WTC11 (cell line): Measurements from ENCODE around the gene ARHGEF19.

Experiments used
- CREM ChIP-seq: sonication (generic); formaldehyde crosslinking; IDR thresholded peaks from 2 replicates; pipeline ENCODE4 v1.8.1; 2022; ENCODE audit warnings: mild to moderate bottlenecking, missing genetic modification reagents, moderate library complexity
- CTCF ChIP-seq: fragments of 200-600 bp; IDR thresholded peaks from 2 replicates; pipeline ENCODE4 v1.8.0; 2022; ENCODE audit warnings: antibody characterized with exemption
- FOXP1 ChIP-seq: sonication (generic); formaldehyde crosslinking; IDR thresholded peaks from 2 replicates; pipeline ENCODE4 v1.8.0; 2022; ENCODE audit warnings: missing genetic modification reagents, mild to moderate bottlenecking, moderate library complexity, borderline replicate concordance
- FOXP4 ChIP-seq: sonication (generic); formaldehyde crosslinking; IDR thresholded peaks from 2 replicates; pipeline ENCODE4 v1.8.0; 2022; ENCODE audit warnings: mild to moderate bottlenecking, missing genetic modification reagents
- JUN ChIP-seq: sonication (generic); formaldehyde crosslinking; IDR thresholded peaks from 2 replicates; pipeline ENCODE4 v1.8.0; 2023; ENCODE audit warnings: mild to moderate bottlenecking, missing genetic modification reagents
- MAX ChIP-seq: sonication (generic); formaldehyde crosslinking; IDR thresholded peaks from 2 replicates; pipeline ENCODE4 v1.8.0; 2022; ENCODE audit warnings: mild to moderate bottlenecking, missing genetic modification reagents
- TP53 ChIP-seq: sonication (generic); formaldehyde crosslinking; IDR thresholded peaks from 2 replicates; pipeline ENCODE4 v1.8.1; 2023; ENCODE audit warnings: mild to moderate bottlenecking, missing genetic modification reagents
- ZNF423 ChIP-seq: fragments of 250-450 bp; sonication (Bioruptor Pico); IDR thresholded peaks from 2 replicates; pipeline ENCODE4 v2.1.2; 2022; ENCODE audit warnings: mild to moderate bottlenecking, moderate library complexity

- no peak for TF ChIP-seq CTCF
- no peak for TF ChIP-seq ZNF423 (CRISPR knock-in tag)
- no peak for TF ChIP-seq TP53
- TF ChIP-seq JUN, result no peak
- TF ChIP-seq CREM (CRISPR knock-in tag), result no peak
- no peak for TF ChIP-seq FOXP4 (CRISPR knock-in tag)
- no peak for TF ChIP-seq FOXP1 (CRISPR knock-in tag)
- TF ChIP-seq MAX (CRISPR knock-in tag), result no peak
Measured at GRCh38 chr1:16176653-16177052, 35.8 kb downstream of the ARHGEF19 start.
